ENCODE results near the gene SPATA16. TPM values are rescaled to one million over a fixed set of nuclear protein-coding genes. Genes with fewer than 3 reads are reported as not detected.
"Not testable (repeated sequence)": the region's sequence is repeated elsewhere in the genome, so short reads cannot be mapped to it uniquely, and the experiment has no call there.

The SPATA16 gene, protein sequence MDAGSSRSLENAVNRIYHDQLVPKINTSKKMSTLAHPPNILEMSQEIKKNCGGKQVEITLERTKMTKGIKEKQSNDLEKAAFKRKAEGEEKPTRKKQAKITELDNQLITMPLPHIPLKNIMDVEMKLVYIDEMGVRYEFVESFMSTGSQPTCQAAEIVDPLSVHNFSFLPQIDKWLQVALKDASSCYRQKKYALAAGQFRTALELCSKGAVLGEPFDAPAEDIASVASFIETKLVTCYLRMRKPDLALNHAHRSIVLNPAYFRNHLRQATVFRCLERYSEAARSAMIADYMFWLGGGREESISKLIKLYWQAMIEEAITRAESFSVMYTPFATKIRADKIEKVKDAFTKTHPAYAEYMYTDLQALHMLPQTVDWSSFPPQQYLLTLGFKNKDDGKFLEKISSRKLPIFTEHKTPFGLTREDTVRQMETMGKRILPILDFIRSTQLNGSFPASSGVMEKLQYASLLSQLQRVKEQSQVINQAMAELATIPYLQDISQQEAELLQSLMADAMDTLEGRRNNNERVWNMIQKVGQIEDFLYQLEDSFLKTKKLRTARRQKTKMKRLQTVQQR
- total RNA-seq (2014; rRNA removed), result not detected in 2 replicates
- not detected for polyA plus RNA-seq (2012)

- no peak for DNase-seq (ENCODE audit: low read depth)
These were observed at the start of gene SPATA16 for GRCh38 chr3:173140986-173141385. Gene SPATA16, minus strand, starts transcription at chr3:173141235. Its CDS starts 23,504 bp downstream, at chr3:173117731.

- not testable (repeated sequence) for DNase-seq (ENCODE audit: low read depth)
These were observed 42.0 kb upstream of the SPATA16 start for GRCh38 chr3:173183022-173183421.

GRCh38 chr3:173173652-173174051, 32.6 kb upstream of the SPATA16 start:
- DNase-seq (ENCODE audit: low read depth), result no peak

GRCh38 chr3:173159139-173159538, 18.1 kb upstream of the SPATA16 start:
- DNase-seq (ENCODE audit: low read depth), result not testable (repeated sequence)

DNA sequence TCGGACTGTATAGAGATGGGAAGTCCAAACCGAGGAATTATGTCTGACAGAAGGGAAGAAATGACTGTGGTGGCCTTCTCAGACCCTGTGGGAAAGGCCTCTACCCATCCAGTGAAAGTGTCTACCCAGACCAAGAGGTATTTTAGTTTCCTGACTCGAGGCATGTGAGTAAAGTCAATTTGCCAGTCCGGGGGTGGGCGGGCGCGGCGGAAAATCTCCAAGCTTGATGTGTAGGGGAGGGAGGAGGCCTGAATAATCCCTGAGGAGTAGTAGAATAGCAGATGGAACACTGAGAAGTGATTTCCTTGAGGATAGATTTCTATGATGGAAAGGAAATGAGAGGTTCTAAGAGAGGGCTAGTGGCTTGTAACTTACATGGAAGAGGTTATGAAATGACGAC, 15.5 kb upstream of the SPATA16 start:
- DNase-seq (ENCODE audit: low read depth), result not testable (repeated sequence)

DNA sequence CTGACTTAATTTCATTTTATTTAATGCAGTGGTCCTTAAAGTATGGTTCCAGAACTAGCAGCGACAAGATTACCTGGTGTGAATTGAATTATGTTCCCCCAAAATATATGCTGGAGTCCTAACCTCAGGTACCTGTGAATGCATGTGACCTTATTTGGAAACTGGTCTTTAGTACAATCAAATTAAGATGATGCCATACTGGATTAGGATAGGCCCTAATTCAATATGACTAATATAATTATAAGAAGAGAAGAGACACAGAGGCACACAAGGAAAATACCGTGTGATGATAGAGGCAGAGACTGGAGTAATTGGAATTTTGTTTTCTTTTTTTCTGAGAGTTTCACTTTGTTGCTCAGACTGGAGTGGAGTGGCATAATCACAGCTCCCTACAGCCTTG, 12.6 kb upstream of the SPATA16 start:
- DNase-seq (ENCODE audit: low read depth), result no peak

- no peak for DNase-seq (ENCODE audit: low read depth)
These were observed 1.6 kb downstream of the SPATA16 start for GRCh38 chr3:173139420-173139819.

- no peak for DNase-seq (ENCODE audit: low read depth)
These were observed 3.0 kb downstream of the SPATA16 start for GRCh38 chr3:173138026-173138425.

- peak; percentile 3 for DNase-seq (ENCODE audit: low read depth)
These were observed 6.0 kb downstream of the SPATA16 start for GRCh38 chr3:173135059-173135458.

- no peak for DNase-seq (ENCODE audit: low read depth)
These were observed 12.4 kb downstream of the SPATA16 start for GRCh38 chr3:173128633-173129032.

DNA sequence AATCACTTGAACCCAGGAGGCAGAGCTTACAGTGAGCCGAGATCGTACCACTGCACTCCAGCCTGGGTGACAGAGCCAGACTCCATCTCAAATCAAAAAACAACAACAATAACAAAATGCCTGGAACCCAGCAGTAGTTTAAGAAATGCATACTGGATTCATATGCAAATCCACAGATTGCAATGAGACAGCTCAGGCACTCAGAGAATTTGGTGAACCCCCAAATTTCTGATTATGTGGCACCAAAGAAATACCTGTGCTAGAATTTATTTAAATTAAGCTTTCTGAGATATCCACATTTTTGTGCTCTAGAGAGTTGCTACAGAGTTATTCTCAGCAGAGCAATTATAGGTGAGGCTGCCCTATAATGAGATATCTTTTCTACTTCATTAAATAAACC, 29.7 kb downstream of the SPATA16 start:
- DNase-seq (ENCODE audit: low read depth), result no peak

GRCh38 chr3:173109143-173109542, 31.9 kb downstream of the SPATA16 start:
- DNase-seq (ENCODE audit: low read depth), result no peak

DNA sequence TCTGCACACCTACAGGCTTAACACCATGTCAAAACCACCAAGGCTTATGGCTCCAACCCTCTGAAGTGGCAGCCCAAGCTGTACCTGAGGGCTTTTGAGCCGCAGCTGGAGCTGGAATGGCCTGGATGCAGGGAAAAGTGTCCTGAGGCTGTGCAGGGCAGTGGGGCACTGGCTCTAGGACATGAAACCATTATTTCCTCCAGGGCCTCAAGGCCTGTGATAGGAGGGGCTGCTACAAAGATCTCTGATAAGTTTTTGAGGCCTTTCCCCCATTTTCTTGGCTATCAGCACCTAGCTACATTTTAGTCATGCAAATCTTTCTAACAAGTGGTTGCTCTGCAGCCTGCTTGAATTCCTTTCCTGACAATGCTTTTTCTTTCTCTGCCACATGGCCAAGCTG, 37.6 kb downstream of the SPATA16 start:
- DNase-seq (ENCODE audit: low read depth), result no peak

- DNase-seq (ENCODE audit: low read depth), result no peak
These were observed 42.1 kb downstream of the SPATA16 start for GRCh38 chr3:173098959-173099358.

DNA sequence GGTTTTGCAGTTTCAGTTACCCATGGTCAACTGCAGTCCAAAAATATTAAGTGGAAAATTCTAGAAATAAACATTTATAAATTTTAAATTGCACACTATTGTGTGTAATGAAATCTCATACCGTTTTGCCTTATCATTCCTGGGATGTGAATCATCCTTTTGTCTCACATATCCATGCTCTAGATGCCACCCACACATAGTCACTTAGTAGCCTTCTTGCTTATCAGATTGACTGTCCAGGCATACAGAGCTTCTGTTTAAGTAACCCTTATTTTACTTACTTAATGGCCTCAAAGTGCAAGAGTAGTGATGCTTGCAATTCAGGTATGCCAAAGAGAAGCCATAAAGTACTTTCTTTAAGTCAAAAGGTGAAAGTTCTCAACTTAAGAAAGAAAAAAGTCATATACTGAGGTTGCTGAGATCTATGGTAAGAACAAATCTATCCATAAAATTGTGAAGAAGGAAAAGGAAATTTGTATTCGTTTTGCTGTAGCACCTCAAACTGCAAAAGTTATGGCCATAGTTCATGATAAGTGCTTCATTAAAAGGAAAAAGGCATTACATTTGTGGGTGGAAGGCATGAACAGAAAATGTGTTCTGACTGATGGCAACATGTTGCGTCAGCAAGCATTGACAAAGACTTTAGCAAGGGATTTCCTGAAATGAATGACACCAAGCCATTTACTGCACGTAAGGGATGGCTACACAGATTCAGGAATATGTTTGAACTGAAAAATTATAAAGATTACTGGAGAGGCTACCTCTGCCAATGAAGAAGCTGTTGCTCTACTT, 43.8 kb downstream of the SPATA16 start:
- DNase-seq (ENCODE audit: low read depth), result peak; percentile 0

DNA sequence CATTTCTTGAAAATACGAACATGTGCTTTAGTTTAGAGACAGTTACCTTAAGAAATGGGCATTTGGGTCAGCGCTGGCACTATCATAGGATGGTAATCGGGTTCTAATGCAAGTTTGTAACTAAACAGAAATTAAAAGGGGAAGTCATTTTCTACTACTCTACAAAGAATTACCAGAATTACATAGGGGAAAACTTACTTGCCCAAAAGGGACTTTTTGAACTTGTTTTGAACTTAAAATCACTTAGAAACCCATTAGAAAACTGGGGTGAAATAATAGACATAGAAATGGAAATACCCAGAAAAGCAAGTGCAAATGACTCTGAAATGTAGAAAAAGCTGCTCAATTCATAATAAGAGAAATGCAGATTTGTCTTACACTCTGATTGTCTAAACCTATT, 44.9 kb downstream of the SPATA16 start:
- no peak for DNase-seq (ENCODE audit: low read depth)

DNA sequence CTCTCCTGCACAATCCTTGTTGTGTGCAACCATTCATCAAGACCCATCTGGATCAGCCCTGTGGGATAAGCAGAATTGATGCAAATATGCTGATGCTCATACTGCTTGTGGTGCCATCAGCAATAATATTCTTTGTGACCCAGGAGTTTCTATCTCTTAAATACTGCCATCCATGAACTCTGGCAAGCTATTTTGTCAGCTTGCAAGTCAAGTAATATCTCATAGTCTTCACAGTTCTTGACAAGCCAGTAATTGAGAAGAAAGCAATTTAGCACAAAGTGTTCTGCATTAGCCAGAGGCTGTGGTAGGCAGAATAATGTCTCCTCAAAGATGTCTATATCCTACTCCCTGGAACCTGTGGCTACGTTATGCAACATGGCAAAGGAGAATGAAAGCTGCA, 49.0 kb downstream of the SPATA16 start:
- no peak for DNase-seq (ENCODE audit: low read depth)

- no peak for DNase-seq (ENCODE audit: low read depth)
These were observed 50.5 kb downstream of the SPATA16 start for GRCh38 chr3:173090492-173090891.

- no peak for DNase-seq (ENCODE audit: low read depth)
These were observed 51.8 kb downstream of the SPATA16 start for GRCh38 chr3:173089283-173089682.

DNA sequence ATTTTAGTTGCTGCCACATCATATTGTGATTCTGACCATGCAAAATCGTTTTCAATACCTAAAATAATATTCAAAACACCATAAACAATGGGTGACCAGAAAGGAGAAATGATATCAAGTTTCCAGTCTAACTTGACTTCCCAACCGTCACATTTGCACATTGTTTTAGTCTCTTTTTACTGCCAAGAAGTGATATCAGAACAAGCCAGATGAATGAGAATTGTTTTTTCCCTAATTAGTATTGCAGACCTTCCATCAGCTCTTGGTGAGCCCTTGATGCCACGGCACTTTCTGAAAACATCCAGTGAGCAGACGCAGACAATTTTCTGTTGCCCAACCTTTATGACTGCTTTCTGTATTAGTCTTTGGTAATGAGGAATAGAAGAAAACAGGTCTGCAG, 62.5 kb downstream of the SPATA16 start:
- DNase-seq (ENCODE audit: low read depth), result no peak

DNA sequence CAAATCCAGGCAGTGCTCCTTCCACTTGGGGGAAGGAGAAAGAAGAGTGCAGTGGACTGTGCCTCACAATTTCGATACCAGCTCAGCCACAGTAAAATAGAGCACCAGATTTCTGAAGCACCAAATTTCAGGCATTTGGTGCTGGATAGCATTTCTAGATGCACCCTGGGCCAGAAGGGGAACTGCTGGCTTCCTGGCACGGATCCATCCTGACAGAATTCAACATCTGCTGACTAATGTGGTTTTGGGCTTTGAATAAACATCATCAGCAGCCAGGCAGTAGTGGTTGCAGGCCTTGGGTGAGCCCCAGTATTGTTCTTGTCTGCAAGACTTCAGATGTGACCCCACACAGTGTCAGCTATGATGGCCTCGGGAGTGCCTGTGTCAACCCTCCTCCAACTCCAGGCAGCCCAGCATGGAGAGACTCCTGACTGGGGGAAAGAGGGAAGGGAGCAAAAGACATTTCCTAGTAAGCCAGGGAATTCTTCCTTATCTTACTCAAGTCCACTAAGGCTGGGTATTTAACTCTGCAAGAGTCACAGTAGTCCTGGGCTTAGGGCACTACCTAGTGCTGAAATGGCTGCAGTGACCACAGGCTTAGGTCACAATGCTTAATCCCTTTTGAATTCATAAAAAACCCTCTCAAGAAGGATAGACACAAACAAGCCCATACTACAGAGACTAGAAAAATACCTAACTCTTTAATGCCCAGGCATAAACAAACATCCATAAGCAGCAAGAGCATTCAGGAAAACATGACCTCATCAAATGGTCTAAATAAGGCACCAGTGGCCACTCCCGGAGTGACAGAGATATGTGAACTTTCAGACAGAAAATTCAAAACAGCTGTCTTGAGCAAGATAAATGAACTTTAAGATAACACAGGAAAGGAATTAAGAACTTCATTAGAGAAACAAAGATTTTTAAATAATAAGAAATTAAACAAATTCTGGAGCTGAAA, 74.7 kb downstream of the SPATA16 start:
- peak; percentile 32 for DNase-seq (ENCODE audit: low read depth)
